Calu3 (cell line): Measurements from ENCODE around the gene NBPF3. TPM values are rescaled to one million over a fixed set of nuclear protein-coding genes. Genes with fewer than 3 reads are reported as not detected.

ENCODE experiments used
- BruUV-seq: library from RNA; stranded (reverse); fragments of 400-500 nt; replicated peaks from 2 replicates; lab custom pipeline; 2021; lab: Mats Ljungman, UMichigan
- CTCF ChIA-PET: fragments of 300-600 bp; sonication (Branson Sonifier 250); formaldehyde crosslinking; loops from one replicate; lab custom pipeline; 2022; ENCODE audit warnings: antibody characterized with exemption; lab: Charles Lee
- DNase-seq: peaks from one replicate; pipeline ENCODE4 v3.0.0; 2022
- H3K27ac Mint-ChIP-seq: one replicate; pipeline ENCODE4 v1.8.0; 2022; ENCODE audit warnings: mixed read lengths; ENCODE audit not compliant: unreplicated experiment
- H3K27me3 Mint-ChIP-seq: one replicate; pipeline ENCODE4 v1.8.0; 2022; ENCODE audit warnings: mixed read lengths; ENCODE audit not compliant: unreplicated experiment
- H3K36me3 Mint-ChIP-seq: one replicate; pipeline ENCODE4 v1.8.0; 2022; ENCODE audit warnings: mild to moderate bottlenecking, moderate library complexity, mixed read lengths; ENCODE audit not compliant: insufficient read depth, unreplicated experiment
- H3K4me1 Mint-ChIP-seq: one replicate; pipeline ENCODE4 v1.8.0; 2022; ENCODE audit warnings: mild to moderate bottlenecking, low read depth, mixed read lengths; ENCODE audit not compliant: unreplicated experiment
- H3K4me3 Mint-ChIP-seq: one replicate; pipeline ENCODE4 v1.8.0; 2022; ENCODE audit warnings: mild to moderate bottlenecking, low read depth, moderate library complexity, mixed read lengths; ENCODE audit not compliant: unreplicated experiment
- H3K9me3 Mint-ChIP-seq: one replicate; pipeline ENCODE4 v1.8.0; 2022; ENCODE audit warnings: low read depth, mixed read lengths; ENCODE audit not compliant: unreplicated experiment
- CTCF ChIP-seq: fragments of 200-600 bp; IDR thresholded peaks from one replicate; pipeline ENCODE4 v1.8.0; 2022; ENCODE audit warnings: antibody characterized with exemption; ENCODE audit not compliant: unreplicated experiment
- intact Hi-C: fragments of 100-400 bp; cut with micrococcal nuclease; formaldehyde crosslinking; loops from one replicate; pipeline ENCODE4 v1.10.0; 2022; ENCODE audit not compliant: unreplicated experiment
- total RNA-seq: library from RNA; stranded (reverse); gene quantifications from 2 replicates; pipeline ENCODE4 v1.2.3, GENCODE V29; 2022

NBPF3 gene
- total RNA-seq, 1 experiment from 2014 or later: 6.9 TPM

- Mint-ChIP-seq H3K4me3 (no peak overlapping the region), H3K36me3 (no peaks in the 10 kb centered on the region), H3K4me1 (no peaks in the 10 kb centered on the region), H3K27me3 (peaks cover 6% of the 10 kb centered on the region), H3K9me3 (no peaks in the 10 kb centered on the region), H3K27ac (no peak overlapping the region)
- TF ChIP-seq CTCF: no peak
- no TSS peak for BruUV-seq
- intact Hi-C loops: no loop called here
- DNase-seq: no peak
- CTCF ChIA-PET: no interaction called here
These were observed 85.4 kb downstream of the NBPF3 start for GRCh38 chr1:21525340-21525717.

GRCh38 chr1:21526441-21526840 is 86.5 kb downstream of the NBPF3 start:
- CTCF ChIA-PET: no interaction called here
- no peaks in the 10 kb centered on the region for H3K4me1 Mint-ChIP-seq
- H3K27me3 Mint-ChIP-seq: peaks cover 17% of the 10 kb centered on the region
- no peak overlapping the region for H3K4me3 Mint-ChIP-seq
- no peaks in the 10 kb centered on the region for H3K36me3 Mint-ChIP-seq
- no TSS peak for BruUV-seq
- intact Hi-C loops: no loop called here
- no peak for TF ChIP-seq CTCF
- DNase-seq: no peak
- no peaks in the 10 kb centered on the region for H3K9me3 Mint-ChIP-seq
- H3K27ac Mint-ChIP-seq: no peak overlapping the region

- CTCF ChIA-PET: no interaction called here
- no peak for TF ChIP-seq CTCF
These were observed 90.6 kb downstream of the NBPF3 start for GRCh38 chr1:21530368-21531016.

GRCh38 chr1:21531241-21531640 is 91.3 kb downstream of the NBPF3 start:
- BruUV-seq: no TSS peak
- no peak for TF ChIP-seq CTCF
- CTCF ChIA-PET: no interaction called here
- H3K4me1 Mint-ChIP-seq: no peaks in the 10 kb centered on the region
- peaks cover 33% of the 10 kb centered on the region for H3K27me3 Mint-ChIP-seq
- H3K27ac Mint-ChIP-seq: no peak overlapping the region
- no peaks in the 10 kb centered on the region for H3K36me3 Mint-ChIP-seq
- DNase-seq: no peak
- no peak overlapping the region for H3K4me3 Mint-ChIP-seq
- no peaks in the 10 kb centered on the region for H3K9me3 Mint-ChIP-seq
- intact Hi-C loops: no loop called here

More at GRCh38 chr1:21530368-21531016, 90.6 kb downstream of the NBPF3 start:
- Mint-ChIP-seq H3K27ac (no peak overlapping the region), H3K9me3 (no peaks in the 10 kb centered on the region), H3K27me3 (peaks cover 33% of the 10 kb centered on the region), H3K4me1 (no peaks in the 10 kb centered on the region), H3K36me3 (no peaks in the 10 kb centered on the region), H3K4me3 (no peak overlapping the region)
- intact Hi-C loops: no loop called here
- no TSS peak for BruUV-seq
- DNase-seq: no peak
